AG04449 (cell line): ENCODE measurements around the gene PCNX1.

ENCODE experiments used
- CTCF ChIA-PET: fragments of 350-600 bp; formaldehyde crosslinking; extraction: SDS; loops from one replicate; lab custom pipeline; 2021; ENCODE audit warnings: antibody characterized with exemption; lab: Yijun Ruan, JAX
- POLR2A ChIA-PET: fragments of 400-600, 350-600 bp; formaldehyde crosslinking; extraction: SDS; loops from one replicate; lab custom pipeline; 2020; ENCODE audit warnings: antibody characterized with exemption, inconsistent platforms; lab: Yijun Ruan, JAX
- DNase-seq: peaks from one replicate; pipeline ENCODE4 v3.0.0-alpha.2; 2010; ENCODE audit warnings: low read depth, low spot score
- H3K4me3 ChIP-seq: 2 replicates; pipeline ENCODE4 v1.5.1; 2011; ENCODE audit warnings: low read depth, mild to moderate bottlenecking, control low read depth, low read length
- CTCF ChIP-seq: IDR thresholded peaks from one replicate; pipeline ENCODE4 v1.5.1; 2011; ENCODE audit warnings: mild to moderate bottlenecking, moderate library complexity, low read length, control low read depth, inconsistent platforms; ENCODE audit not compliant: insufficient read depth; ENCODE audit errors: missing control alignments

PCNX1 gene

GRCh38 chr14:70908935-70909641 lies 1.8 kb downstream of the PCNX1 start:
- no peak for DNase-seq
- peak overlapping the region; percentile 88 for H3K4me3 ChIP-seq
- ChIA-PET POLR2A (no interaction called here), CTCF (no interaction called here)
- TF ChIP-seq CTCF = no peak

GRCh38 chr14:70909733-70910614 lies 2.7 kb downstream of the PCNX1 start:
- ChIA-PET CTCF (interaction anchor here (1.2 kb wide), 1 partner anchor 91 kb away, joined by 3 read pairs; no protein-coding TSS in a partner anchor), POLR2A (interaction anchor here (1.1 kb wide), 1 partner anchor 269 kb away, joined by 3 read pairs; no protein-coding TSS in a partner anchor)
- peak overlapping the region; percentile 88 for H3K4me3 ChIP-seq
- no peak for TF ChIP-seq CTCF
- no peak for DNase-seq

GRCh38 chr14:70915415-70915814 lies 8.2 kb downstream of the PCNX1 start:
- no peak overlapping the region for H3K4me3 ChIP-seq
- ChIA-PET POLR2A (no interaction called here), CTCF (interaction anchor here (0.8 to 2.1 kb wide), 4 partner anchors 9 to 98 kb away, joined by 3 to 15 read pairs (median 3); partner anchors contain the start of gene PCNX1)
- no peak for DNase-seq
- no peak for TF ChIP-seq CTCF

GRCh38 chr14:70916300-70916699 lies 9.0 kb downstream of the PCNX1 start:
- TF ChIP-seq CTCF = no peak
- ChIA-PET CTCF (interaction anchor here (5.6 kb wide), 1 partner anchor 10 kb away, joined by 46 read pairs; the partner anchor contains the start of gene PCNX1), POLR2A (no interaction called here)
- DNase-seq = no peak
- H3K4me3 ChIP-seq = no peak overlapping the region

- ChIA-PET POLR2A (no interaction called here), CTCF (interaction anchor here (5.6 kb wide), 1 partner anchor 11 kb away, joined by 46 read pairs; the partner anchor contains the start of gene PCNX1)
- DNase-seq = no peak
- no peak overlapping the region for H3K4me3 ChIP-seq
- no peak for TF ChIP-seq CTCF
These were observed 9.5 kb downstream of the PCNX1 start for GRCh38 chr14:70916799-70917198.
